G401.6 (cell line): ENCODE results near the gene DDX11.
"Not testable (repeated sequence)": the region's sequence is repeated elsewhere in the genome, so short reads cannot be mapped to it uniquely, and the experiment has no call there.

Experiments used
- FAIRE-seq: peaks from 2 replicates; lab custom pipeline; 2012; peaks lifted over from hg19 to GRCh38; lab: Jason Lieb, UNC

Gene DDX11

DNA sequence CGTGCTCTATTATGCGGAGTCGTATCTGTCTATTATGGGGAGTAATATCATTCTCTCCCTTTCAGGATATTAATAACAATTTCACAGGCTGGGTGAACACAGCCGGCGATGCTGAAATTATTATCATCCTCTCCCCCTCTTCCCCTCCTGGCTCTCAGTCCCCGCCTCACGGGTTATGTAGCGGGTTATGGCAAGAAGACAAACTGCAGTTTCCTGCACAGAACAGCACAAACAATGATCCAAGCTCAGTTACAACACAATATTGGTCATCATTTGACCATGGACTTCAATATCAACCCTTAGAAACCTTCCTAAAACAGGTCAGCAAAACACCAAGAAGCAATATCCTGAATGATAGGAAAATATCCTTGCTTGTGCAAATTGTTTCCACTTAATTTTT is 50.5 kb downstream of the DDX11 start:
- not testable (repeated sequence) for FAIRE-seq

DNA sequence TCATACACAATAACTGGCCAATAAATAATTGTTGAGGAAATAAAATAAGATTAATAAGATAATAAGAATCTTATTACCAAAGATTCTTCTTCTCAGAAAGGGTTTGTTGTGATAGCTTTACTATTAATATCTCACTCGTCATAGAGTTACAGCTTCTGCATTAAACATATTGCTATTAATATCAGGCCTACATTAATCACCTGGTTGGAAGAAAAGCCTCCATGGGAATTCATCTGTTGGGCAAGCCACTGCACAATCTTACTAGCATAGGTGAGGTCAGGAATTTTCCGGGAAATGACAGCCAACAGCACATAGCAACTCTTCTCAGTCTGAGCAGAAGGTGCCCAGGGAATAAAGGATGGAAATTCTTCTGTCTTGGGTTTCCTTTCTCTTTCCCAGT is 51.5 kb downstream of the DDX11 start:
- FAIRE-seq = not testable (repeated sequence)

DNA sequence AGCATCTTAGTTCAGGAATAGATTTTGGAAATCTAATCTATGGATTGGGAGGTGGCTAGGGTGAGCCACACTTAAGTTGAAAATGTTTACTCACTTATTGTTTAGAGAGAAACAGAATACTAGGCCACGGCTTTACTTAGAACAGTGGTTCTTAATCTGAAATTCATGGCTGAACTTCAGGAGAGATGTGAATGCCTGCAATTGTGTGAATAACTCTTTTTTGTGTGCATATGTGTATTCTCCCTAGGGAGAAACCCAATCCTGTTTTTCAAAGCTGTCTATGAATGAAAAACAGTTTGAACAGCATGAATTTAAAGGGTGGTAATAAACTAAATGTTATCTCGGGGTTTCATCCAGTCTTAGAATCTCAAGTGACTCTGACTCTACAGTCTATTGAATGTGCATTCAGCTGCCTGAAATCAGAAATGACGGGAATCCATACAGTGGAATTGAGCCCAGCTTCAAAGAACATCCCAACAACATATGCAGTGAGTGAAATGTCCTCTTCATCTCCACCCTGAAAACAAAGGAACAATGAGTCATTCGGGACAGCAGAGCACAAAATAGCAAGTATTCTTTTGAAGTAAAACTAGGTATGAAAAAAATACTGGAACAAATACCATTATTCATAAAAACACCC is 53.7 kb downstream of the DDX11 start:
- FAIRE-seq = not testable (repeated sequence)

DNA sequence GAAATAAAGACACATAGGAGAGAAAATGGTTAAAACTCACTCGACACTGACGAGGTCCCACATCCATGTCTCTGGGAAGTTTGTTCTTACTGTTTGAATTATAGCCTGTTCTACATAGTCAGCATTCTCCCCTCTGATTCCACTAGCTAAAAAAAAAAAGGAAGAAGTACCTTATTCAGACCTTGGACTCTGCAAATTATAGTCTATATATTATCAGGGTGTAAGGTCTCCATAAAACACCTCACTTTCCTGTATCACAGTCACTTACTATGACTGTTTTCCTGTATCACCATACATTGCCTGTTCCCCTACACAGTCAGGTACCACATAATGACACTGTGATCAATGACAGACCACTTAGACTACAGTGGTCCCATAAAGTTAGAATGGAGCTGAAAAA is 62.9 kb downstream of the DDX11 start:
- not testable (repeated sequence) for FAIRE-seq

DNA sequence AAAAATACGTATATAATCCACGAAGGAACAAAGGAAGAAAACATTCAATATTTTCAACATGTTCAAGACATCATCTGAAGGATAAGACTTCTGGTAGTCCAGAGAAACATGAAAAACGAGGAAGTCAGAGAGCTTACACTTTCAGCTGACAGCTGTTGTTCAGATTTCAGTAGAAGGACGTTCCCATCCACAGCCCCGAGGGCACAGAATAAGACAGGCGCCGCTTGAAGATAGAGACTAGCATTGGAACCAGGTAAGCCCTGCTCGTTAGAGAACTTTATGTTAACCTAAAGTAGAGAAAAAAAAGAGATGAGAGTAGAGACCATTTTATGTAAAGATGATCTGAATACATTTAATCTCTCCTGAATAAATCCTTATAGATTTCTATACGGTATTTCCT is 71.1 kb downstream of the DDX11 start:
- FAIRE-seq = not testable (repeated sequence)

DNA sequence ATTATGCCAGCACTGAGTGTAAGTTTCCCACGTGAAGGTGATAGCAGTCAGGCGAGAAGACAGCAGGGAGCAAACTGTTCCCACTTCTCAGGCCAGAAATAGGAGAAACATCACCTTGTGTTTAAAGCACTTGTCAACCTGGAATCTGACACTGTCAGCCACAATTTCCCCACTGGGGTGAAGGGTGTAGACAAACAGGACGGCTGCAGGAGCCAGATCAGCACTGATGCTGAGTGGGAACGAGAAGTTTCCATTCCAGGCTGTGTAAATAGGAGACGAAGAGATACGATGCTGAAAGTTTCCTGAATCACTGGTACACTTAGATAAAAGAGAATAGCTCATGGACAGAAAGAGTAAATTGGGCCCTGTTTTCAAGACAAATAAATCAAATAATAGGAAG is 71.6 kb downstream of the DDX11 start:
- FAIRE-seq = not testable (repeated sequence)

DNA sequence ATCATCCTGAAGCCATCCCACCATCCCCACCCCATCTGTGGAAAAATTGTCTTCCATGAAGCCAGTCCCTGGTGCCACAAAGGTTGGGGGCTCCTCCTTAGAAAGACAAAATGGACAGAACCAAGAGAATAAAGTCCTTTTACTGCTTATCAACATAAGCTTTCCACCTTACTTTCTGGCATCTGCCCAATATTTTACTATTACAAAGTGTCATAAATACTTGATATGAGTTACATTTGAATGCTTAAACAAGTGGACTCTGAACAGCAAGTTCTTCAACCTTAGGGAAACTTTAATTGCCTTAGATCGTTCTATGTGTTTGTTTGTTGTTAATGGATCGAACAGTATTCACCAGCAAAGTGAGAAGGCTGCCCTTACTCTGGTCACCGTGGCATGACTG is 73.8 kb downstream of the DDX11 start:
- not testable (repeated sequence) for FAIRE-seq

DNA sequence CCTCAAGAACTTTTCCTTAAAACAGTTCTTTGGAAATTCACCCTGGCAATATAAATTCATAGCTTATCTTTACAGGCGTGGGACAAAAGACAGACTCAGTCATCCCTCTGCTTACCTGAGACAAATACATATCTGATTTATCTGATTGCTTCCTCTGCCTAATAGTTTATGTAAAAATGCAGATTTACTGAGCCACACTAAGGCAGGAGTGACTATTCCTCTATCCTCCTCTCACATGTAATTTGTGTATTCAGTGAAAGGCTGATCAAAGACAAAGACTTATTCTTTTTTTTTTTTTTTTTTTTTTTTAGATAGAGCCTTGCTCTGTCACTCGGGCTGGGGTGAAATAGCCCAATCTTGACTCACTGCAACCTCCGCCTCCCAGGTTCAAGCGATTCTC is 77.1 kb downstream of the DDX11 start:
- FAIRE-seq = not testable (repeated sequence)
